Osteocyte (in vitro differentiated cells): ENCODE measurements around the gene HDAC4. TPM values are rescaled to one million over a fixed set of nuclear protein-coding genes. Genes with fewer than 3 reads are reported as not detected.
A peak's percentile ranks its signal among the peaks of the same experiment; 100 is the strongest.

Experiments used
- DNase-seq: peaks from one replicate; pipeline ENCODE4 v3.0.0; 2021; ENCODE audit warnings: mixed read lengths; ENCODE audit not compliant: unreplicated experiment; ENCODE audit errors: extremely low spot score
- H3K27ac Mint-ChIP-seq: one replicate; pipeline ENCODE4 v1.8.0; 2021; ENCODE audit warnings: mild to moderate bottlenecking, mixed read lengths; ENCODE audit not compliant: unreplicated experiment
- H3K27me3 Mint-ChIP-seq: one replicate; pipeline ENCODE4 v1.8.0; 2021; ENCODE audit warnings: mixed read lengths; ENCODE audit not compliant: unreplicated experiment
- H3K36me3 Mint-ChIP-seq: one replicate; pipeline ENCODE4 v1.8.0; 2021; ENCODE audit warnings: mixed read lengths; ENCODE audit not compliant: unreplicated experiment
- H3K4me1 Mint-ChIP-seq: one replicate; pipeline ENCODE4 v1.8.0; 2021; ENCODE audit warnings: mixed read lengths; ENCODE audit not compliant: unreplicated experiment
- H3K4me3 Mint-ChIP-seq: one replicate; pipeline ENCODE4 v1.8.0; 2021; ENCODE audit warnings: mild to moderate bottlenecking, moderate library complexity, mixed read lengths; ENCODE audit not compliant: unreplicated experiment
- H3K9me3 Mint-ChIP-seq: one replicate; pipeline ENCODE4 v1.8.0; 2021; ENCODE audit warnings: mixed read lengths; ENCODE audit not compliant: unreplicated experiment
- total RNA-seq: library from RNA; stranded (reverse); gene quantifications from 2 replicates; pipeline ENCODE4 v1.2.1, GENCODE V29; 2021
- TF ChIP-seq, protein P1 (sequence below): fragments of 200-600 bp; sonication (generic); IDR thresholded peaks from 2 replicates; pipeline ENCODE4 v1.5.0; 2021; ENCODE audit warnings: antibody characterized with exemption, mild to moderate bottlenecking, moderate library complexity

Gene HDAC4
- total RNA-seq, 1 donor from 2014 or later: 30.3 TPM

DNA sequence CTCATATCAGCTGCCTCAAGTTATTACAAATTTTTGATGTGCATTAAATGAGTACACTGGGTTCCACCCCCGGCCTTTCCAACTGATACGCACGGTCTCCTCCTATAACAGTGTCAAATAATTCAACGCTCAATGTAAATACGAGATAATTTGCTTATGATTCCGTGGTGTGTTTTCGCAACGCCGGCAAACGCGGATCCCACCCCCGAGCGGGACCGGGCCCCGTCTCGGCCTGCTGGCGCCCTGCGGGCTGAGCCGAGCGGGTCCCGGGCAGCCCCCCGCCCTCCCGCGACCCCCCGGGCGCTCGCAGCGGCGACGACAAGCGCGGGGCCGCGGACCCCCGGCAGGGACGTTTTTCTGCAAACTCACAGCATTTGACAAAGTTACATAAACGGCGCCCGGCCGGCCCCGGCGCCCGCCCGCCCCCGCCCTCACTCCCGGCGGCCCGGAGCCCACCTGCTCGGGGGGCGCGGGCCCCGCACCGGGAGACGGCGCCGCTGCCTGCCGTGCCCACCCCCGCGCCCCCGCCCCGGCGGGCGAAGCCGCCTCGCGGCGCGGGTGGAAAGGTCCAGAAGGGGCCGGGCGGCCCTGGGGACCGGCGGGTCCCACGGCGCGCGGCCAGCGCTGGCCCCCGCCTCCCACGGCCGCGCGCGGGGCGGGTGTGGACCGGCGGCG, 762 bp downstream of the HDAC4 start:
- Mint-ChIP-seq H3K4me1 (peaks cover 22% of the 10 kb centered on the region), H3K36me3 (no peaks in the 10 kb centered on the region), H3K4me3 (peak overlapping the region; percentile 72)

DNA sequence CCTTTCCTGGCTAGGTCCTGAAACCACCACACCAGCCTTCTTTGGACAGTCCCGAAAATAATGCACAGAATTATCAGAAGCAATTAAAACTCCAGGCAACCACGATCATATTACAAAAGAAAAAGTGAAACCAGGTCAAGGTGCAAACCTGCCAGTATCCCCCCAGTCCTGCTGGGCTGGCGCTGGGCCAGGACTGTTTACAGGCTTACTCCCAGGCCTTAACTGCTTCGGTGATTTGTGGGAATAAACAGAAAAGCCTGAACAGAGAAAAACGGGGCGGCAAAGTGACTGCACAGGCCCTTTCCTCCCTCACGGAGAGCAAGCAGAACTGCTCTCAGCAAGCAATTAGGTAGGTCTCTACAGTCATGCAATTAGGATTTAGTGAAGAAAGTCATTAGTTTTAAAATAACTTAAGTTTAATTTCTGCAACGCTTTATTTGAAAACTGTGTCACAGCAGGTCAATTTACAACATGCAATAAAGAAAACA, 1.3 kb downstream of the HDAC4 start:
- H3K4me3 Mint-ChIP-seq: peak overlapping the region; percentile 72

More for the DNA sequence above, 762 bp downstream of the HDAC4 start:
- Mint-ChIP-seq H3K27me3 (no peaks in the 10 kb centered on the region), H3K9me3 (no peaks in the 10 kb centered on the region), H3K27ac (peak overlapping the region; percentile 66)
- TF ChIP-seq, protein P1, sequence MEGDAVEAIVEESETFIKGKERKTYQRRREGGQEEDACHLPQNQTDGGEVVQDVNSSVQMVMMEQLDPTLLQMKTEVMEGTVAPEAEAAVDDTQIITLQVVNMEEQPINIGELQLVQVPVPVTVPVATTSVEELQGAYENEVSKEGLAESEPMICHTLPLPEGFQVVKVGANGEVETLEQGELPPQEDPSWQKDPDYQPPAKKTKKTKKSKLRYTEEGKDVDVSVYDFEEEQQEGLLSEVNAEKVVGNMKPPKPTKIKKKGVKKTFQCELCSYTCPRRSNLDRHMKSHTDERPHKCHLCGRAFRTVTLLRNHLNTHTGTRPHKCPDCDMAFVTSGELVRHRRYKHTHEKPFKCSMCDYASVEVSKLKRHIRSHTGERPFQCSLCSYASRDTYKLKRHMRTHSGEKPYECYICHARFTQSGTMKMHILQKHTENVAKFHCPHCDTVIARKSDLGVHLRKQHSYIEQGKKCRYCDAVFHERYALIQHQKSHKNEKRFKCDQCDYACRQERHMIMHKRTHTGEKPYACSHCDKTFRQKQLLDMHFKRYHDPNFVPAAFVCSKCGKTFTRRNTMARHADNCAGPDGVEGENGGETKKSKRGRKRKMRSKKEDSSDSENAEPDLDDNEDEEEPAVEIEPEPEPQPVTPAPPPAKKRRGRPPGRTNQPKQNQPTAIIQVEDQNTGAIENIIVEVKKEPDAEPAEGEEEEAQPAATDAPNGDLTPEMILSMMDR: no peak
- DNase-seq: no peak

GRCh38 chr2:239398521-239398921, 2.3 kb downstream of the HDAC4 start:
- TF ChIP-seq, protein P1: no peak
- peak overlapping the region; percentile 14 for H3K27ac Mint-ChIP-seq
- H3K36me3 Mint-ChIP-seq: no peaks in the 10 kb centered on the region
- peaks cover 26% of the 10 kb centered on the region for H3K4me1 Mint-ChIP-seq
- no peak overlapping the region for H3K4me3 Mint-ChIP-seq
- H3K27me3 Mint-ChIP-seq: no peaks in the 10 kb centered on the region
- H3K9me3 Mint-ChIP-seq: no peaks in the 10 kb centered on the region
- no peak for DNase-seq

More for the DNA sequence above, 1.3 kb downstream of the HDAC4 start:
- TF ChIP-seq, protein P1: no peak
- DNase-seq: no peak
- H3K27me3 Mint-ChIP-seq: no peaks in the 10 kb centered on the region
- peaks cover 22% of the 10 kb centered on the region for H3K4me1 Mint-ChIP-seq
- H3K36me3 Mint-ChIP-seq: no peaks in the 10 kb centered on the region
- no peaks in the 10 kb centered on the region for H3K9me3 Mint-ChIP-seq
- H3K27ac Mint-ChIP-seq: peak overlapping the region; percentile 66

DNA sequence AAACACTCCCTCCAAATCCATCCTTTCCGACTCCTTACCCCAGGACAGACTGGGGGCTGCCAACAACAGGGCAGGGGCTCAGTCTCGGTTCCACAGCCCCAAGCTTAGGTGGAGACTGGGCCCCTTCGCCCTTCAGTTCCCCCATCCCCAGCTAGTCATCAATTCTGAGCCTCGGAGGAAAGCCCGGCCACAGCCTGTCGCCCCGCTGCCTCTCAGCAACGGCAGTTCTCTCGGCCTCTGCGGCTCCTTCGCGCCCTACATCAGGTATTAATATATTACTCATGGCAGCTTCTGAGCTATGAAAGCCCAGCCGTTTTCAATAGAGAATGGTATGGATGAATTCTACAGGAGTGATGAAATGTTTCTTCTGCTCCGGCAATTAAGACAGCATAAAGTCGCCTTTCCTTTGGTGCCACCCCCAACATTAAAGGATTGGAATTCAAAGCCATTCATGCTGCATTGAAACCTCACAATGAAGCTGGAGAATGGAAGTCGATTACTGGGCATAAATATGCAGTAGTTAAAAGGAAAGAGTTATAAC, 2.8 kb downstream of the HDAC4 start:
- Mint-ChIP-seq H3K27ac (no peak overlapping the region), H3K27me3 (no peaks in the 10 kb centered on the region), H3K4me3 (no peak overlapping the region), H3K36me3 (no peaks in the 10 kb centered on the region), H3K4me1 (peaks cover 30% of the 10 kb centered on the region), H3K9me3 (no peaks in the 10 kb centered on the region)
- no peak for DNase-seq
- TF ChIP-seq, protein P1: no peak

- TF ChIP-seq, protein P1: no peak
- DNase-seq: no peak
- Mint-ChIP-seq H3K27me3 (no peaks in the 10 kb centered on the region), H3K27ac (no peak overlapping the region), H3K4me1 (peaks cover 25% of the 10 kb centered on the region), H3K4me3 (no peak overlapping the region), H3K36me3 (no peaks in the 10 kb centered on the region), H3K9me3 (no peaks in the 10 kb centered on the region)
These were observed 3.7 kb downstream of the HDAC4 start for GRCh38 chr2:239396881-239397681.
